Measurements from ENCODE around the gene ACAD8.
"Not testable (repeated sequence)": the region's sequence is repeated elsewhere in the genome, so short reads cannot be mapped to it uniquely, and the experiment has no call there.

GRCh38 chr11:134255184-134255561 is 1.8 kb downstream of the ACAD8 start:
- not testable (repeated sequence) for TF ChIP-seq EZH2 (IDR thresholded peaks at IDR 0.05; ENCODE audit: borderline replicate concordance, low read depth, low read length, poor library complexity, severe bottlenecking)
- TF ChIP-seq, protein P1, sequence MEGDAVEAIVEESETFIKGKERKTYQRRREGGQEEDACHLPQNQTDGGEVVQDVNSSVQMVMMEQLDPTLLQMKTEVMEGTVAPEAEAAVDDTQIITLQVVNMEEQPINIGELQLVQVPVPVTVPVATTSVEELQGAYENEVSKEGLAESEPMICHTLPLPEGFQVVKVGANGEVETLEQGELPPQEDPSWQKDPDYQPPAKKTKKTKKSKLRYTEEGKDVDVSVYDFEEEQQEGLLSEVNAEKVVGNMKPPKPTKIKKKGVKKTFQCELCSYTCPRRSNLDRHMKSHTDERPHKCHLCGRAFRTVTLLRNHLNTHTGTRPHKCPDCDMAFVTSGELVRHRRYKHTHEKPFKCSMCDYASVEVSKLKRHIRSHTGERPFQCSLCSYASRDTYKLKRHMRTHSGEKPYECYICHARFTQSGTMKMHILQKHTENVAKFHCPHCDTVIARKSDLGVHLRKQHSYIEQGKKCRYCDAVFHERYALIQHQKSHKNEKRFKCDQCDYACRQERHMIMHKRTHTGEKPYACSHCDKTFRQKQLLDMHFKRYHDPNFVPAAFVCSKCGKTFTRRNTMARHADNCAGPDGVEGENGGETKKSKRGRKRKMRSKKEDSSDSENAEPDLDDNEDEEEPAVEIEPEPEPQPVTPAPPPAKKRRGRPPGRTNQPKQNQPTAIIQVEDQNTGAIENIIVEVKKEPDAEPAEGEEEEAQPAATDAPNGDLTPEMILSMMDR (conservative IDR thresholded peaks at IDR 0.05; ENCODE audit: low read depth, low read length): not testable (repeated sequence)

All from A673 (cell line).